22Rv1 (cell line): ENCODE data around the gene SCN8A.

ENCODE experiments used
- H3K27ac ChIP-seq: fragments of 450-650 bp; 2 replicates; pipeline ENCODE4 v1.5.1; 2017
- ZFX ChIP-seq: fragments of 450-650 bp; IDR thresholded peaks from 2 replicates; pipeline ENCODE4 v1.6.1; 2017; ENCODE audit warnings: antibody characterized with exemption, borderline replicate concordance
- TF ChIP-seq, protein P1 (sequence below): fragments of 450-650 bp; IDR thresholded peaks from 2 replicates; pipeline ENCODE4 v1.5.1; 2017; ENCODE audit warnings: mild to moderate bottlenecking

SCN8A gene

DNA sequence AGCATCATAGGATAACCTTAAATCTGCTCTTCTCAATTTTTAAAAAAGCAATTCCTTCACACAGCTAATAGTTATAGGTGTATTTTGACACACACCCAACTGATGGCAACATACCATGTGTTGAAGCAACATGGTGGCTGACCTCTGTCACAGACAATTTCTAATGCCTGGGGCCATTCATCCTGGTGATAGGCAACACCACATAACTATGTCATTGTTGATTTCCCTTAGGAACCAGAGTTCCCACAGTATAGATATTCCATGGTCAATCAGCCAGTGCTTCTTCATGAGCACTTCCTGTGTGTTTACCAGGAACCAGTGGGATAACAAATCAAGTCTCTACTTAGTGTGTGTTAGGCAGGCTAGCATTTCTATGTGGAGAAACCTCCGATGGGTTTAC, 169.2 kb downstream of the SCN8A start:
- H3K27ac ChIP-seq: no peak overlapping the region
- TF ChIP-seq ZFX: no peak
- TF ChIP-seq, protein P1, sequence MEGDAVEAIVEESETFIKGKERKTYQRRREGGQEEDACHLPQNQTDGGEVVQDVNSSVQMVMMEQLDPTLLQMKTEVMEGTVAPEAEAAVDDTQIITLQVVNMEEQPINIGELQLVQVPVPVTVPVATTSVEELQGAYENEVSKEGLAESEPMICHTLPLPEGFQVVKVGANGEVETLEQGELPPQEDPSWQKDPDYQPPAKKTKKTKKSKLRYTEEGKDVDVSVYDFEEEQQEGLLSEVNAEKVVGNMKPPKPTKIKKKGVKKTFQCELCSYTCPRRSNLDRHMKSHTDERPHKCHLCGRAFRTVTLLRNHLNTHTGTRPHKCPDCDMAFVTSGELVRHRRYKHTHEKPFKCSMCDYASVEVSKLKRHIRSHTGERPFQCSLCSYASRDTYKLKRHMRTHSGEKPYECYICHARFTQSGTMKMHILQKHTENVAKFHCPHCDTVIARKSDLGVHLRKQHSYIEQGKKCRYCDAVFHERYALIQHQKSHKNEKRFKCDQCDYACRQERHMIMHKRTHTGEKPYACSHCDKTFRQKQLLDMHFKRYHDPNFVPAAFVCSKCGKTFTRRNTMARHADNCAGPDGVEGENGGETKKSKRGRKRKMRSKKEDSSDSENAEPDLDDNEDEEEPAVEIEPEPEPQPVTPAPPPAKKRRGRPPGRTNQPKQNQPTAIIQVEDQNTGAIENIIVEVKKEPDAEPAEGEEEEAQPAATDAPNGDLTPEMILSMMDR: no peak

DNA sequence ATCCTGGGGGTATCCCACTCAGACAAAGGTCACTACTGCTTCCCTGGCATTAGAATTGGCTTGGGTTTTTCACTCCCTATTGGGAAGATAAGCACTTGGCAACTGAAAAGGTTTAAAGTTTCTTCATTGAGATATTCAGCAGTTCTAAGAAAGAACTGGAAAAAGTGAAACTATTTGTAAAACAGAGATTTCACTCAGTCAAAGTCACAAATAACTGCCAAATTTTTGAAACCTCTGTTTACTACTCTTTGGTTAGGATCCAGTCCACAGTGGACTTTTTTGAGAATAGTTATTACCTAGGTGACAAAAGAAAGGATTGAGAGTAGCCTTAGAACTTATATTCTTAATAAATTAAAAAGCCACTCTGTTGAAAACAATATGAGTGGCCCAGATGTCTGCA, 172.7 kb downstream of the SCN8A start:
- H3K27ac ChIP-seq: no peak overlapping the region
- TF ChIP-seq, protein P1: no peak
- TF ChIP-seq ZFX: no peak

DNA sequence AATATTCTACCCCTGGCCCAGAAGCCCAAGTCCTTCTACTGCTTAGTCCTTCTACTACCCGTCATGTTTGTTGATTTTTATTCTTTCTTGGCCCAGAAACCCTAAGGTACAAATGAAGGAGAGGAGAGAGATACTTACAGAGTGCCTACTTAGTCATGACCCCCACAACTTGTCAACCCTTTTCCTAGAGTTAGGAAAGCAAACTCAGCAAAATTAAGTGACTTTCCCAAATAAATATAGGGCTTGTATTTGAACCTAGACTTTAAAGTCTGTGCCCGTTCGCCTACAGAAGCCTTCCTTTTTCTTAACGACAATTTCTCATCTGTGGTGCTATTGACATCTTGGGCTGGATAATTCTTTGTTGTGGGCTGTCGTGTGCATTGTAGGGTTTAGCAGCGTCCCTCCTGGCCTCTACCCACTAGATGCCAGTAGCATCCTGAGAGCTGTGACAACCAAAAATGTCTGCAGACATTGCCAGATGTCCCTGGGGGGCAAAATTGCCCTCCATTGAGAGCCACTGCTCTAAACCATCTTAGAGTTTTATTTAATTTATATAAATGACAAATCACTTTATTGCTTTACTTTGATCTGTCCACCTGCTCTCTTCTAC, 175.1 kb downstream of the SCN8A start:
- TF ChIP-seq ZFX: no peak
- TF ChIP-seq, protein P1: no peak

DNA sequence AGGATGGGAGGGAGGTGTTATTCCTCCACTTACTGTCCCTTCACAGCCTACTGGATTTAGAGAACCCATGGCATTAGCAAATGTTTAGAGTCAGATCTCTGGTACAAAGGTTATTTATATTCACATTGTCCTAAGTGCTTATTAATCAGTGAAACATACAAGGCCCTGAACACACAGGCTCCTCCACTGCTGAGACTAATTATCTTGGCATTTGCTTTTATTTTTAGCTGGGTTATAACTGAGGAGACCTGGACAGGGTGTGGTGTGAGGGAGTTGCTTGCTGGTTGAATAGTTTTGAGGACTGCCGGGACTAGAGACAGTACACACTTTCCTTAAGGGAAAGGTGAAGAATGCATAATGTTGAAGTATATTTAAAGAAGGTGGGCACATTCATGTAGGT, 180.0 kb downstream of the SCN8A start:
- no peak for TF ChIP-seq ZFX
- TF ChIP-seq, protein P1: no peak
- H3K27ac ChIP-seq: no peak overlapping the region

More for the DNA sequence above, 175.1 kb downstream of the SCN8A start:
- no peak overlapping the region for H3K27ac ChIP-seq

DNA sequence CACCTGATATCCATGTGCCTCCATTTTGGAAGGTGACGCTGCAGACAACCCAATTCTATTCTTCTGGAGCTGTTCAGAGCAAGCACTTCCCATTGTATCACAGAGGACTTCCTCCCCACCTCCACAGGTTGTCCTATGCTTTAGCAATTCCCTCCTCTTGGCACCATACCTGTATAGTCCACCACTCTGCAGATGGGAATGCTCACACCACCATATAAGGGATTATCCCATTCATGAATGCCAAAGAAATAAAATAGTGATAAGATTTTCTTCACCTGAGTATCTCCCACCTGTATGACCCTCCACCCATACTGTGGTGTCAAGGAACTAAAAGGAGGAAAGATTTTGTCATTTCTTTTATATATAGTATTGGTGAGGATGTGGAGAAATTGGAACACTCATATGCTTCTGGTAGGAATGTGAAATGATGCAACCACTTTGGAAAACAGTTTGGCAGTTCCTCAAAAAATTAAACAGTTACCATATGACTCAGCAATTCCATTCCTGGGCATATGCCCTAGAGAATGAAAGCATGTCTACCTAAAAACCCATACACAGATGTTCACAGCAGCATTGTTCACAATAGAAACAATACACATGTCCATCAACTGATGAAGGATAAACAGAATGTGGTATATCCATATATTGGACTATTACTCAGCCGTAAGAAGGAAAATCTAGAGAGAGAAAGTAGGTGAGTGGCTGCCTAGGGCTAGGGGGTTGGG, 182.3 kb downstream of the SCN8A start:
- H3K27ac ChIP-seq: no peak overlapping the region
- TF ChIP-seq ZFX: no peak
- TF ChIP-seq, protein P1: no peak

DNA sequence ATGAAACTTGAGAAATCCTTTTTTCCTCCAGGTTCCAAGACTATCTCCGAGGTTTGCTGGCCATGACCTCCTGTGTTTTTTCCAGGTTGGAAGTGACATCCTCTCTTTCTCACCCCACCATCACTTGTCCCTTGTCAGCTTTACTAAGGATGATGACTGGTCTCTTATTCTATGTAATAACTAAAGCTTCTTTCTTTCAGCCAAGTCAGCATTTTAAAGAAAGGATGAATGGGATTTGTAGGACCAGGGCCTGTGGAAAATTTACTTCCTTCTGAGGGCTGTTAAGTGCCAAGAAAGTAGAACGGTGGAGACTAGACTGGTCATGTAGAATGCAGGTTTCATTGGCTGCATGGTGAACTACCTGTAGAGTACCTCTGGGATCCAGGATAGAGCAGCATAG, 183.9 kb downstream of the SCN8A start:
- H3K27ac ChIP-seq: no peak overlapping the region
- TF ChIP-seq, protein P1: no peak
- TF ChIP-seq ZFX: no peak

DNA sequence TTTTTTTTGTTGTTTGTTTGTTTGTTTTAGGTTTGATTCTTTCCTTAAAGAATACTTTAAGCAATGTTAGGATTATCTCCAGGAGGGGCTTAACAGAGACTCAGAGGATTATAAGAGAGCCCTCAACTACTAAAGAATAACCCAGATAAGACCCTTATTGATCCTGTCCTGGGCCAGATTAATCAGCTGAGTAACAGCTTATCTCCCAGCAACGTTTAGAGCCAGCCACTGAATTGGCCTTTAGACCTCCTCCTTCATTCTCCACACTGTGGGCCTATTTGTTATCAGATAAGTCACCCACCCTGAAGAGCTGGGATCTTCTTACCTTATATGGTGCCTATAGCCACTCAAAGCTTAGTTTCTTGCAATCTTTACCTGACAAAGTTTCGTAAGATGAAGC, 186.4 kb downstream of the SCN8A start:
- H3K27ac ChIP-seq: no peak overlapping the region
- TF ChIP-seq ZFX: no peak
- TF ChIP-seq, protein P1: no peak
